PFSK-1 (cell line): ENCODE measurements around the gene USHBP1.

Experiments
- POLR2AphosphoS5 ChIP-seq: IDR thresholded peaks from 2 replicates; pipeline ENCODE4 v1.6.1; 2012; ENCODE audit warnings: low read depth, mild to moderate bottlenecking, control low read depth, low read length, moderate library complexity
- SIN3A ChIP-seq: IDR thresholded peaks from 2 replicates; pipeline ENCODE4 v1.6.1; 2012; ENCODE audit warnings: mild to moderate bottlenecking, low read length, moderate library complexity, borderline replicate concordance; ENCODE audit not compliant: insufficient read depth
- TAF1 ChIP-seq: IDR thresholded peaks from 2 replicates; pipeline ENCODE4 v1.6.1; 2012; ENCODE audit warnings: low read length, control low read depth, borderline replicate concordance; ENCODE audit not compliant: insufficient read depth
- TF ChIP-seq, protein P1 (sequence below), 2 experiments: IDR thresholded peaks; 2 replicates each; pipeline versions ENCODE4 v1.6.1 to v1.8.0; 2011 to 2012; ENCODE audit warnings: low read depth in 2 of 2, low read length in 2 of 2, control low read depth in 1 of 2, inconsistent platforms in 1 of 2, mild to moderate bottlenecking in 1 of 2, moderate library complexity in 1 of 2; ENCODE audit not compliant: insufficient read depth in 1 of 2

DNA sequence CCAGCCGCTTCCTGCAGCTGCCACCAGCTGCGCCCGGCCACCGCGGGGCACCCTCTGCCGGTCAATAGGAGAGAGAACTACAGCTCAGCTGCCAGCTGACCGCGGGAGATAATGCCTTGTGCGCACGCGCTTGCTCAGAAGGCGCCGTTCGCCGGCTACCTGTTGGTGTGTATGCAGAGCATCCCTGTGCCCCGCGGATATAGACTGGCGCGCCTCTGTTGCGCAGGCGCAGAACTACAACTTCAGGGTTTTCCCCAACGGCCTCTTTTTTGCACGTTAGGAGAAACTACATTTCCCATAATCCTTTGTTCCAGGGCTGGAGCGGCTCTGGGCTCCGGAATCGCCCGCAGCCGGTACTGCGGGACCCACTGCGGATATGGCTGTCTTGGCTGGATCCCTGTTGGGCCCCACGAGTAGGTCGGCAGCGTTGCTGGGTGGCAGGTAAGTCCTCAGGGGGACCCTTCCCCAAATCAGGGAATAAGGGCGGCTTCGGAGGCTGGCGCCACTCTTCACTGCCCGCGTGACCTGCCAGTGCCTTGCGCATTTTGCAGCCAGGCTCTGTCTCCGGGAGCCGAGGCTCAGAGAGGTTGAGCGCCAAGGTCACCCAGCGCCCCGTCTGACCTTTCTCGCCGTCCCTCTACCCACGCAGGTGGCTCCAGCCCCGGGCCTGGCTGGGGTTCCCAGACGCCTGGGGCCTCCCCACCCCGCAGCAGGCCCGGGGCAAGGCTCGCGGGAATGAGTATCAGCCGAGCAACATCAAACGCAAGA lies 41.2 kb upstream of the USHBP1 start, which contains the start of gene MRPL34:
- TF ChIP-seq, protein P1, sequence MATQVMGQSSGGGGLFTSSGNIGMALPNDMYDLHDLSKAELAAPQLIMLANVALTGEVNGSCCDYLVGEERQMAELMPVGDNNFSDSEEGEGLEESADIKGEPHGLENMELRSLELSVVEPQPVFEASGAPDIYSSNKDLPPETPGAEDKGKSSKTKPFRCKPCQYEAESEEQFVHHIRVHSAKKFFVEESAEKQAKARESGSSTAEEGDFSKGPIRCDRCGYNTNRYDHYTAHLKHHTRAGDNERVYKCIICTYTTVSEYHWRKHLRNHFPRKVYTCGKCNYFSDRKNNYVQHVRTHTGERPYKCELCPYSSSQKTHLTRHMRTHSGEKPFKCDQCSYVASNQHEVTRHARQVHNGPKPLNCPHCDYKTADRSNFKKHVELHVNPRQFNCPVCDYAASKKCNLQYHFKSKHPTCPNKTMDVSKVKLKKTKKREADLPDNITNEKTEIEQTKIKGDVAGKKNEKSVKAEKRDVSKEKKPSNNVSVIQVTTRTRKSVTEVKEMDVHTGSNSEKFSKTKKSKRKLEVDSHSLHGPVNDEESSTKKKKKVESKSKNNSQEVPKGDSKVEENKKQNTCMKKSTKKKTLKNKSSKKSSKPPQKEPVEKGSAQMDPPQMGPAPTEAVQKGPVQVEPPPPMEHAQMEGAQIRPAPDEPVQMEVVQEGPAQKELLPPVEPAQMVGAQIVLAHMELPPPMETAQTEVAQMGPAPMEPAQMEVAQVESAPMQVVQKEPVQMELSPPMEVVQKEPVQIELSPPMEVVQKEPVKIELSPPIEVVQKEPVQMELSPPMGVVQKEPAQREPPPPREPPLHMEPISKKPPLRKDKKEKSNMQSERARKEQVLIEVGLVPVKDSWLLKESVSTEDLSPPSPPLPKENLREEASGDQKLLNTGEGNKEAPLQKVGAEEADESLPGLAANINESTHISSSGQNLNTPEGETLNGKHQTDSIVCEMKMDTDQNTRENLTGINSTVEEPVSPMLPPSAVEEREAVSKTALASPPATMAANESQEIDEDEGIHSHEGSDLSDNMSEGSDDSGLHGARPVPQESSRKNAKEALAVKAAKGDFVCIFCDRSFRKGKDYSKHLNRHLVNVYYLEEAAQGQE (IDR thresholded peaks at IDR 0.05; ENCODE audit: insufficient read depth in 1 of 2, low read depth in 2 of 2, low read length in 2 of 2) = no peak
- TF ChIP-seq POLR2AphosphoS5 (peak; percentile 74), SIN3A (no peak), TAF1 (peak; percentile 75)
